ENCODE results near the gene DHRS13. TPM values are rescaled to one million over a fixed set of nuclear protein-coding genes. Genes with fewer than 3 reads are reported as not detected.
A peak's percentile ranks its signal among the peaks of the same experiment; 100 is the strongest.

DHRS13 gene
- total and polyA plus RNA-seq, 10 of the 15 experiments (the other 5 are each of a cell fraction or from before 2014, with no cell fraction given), result 0.18 to 55.2 (median 31.3) TPM; not detected in 1

DNA sequence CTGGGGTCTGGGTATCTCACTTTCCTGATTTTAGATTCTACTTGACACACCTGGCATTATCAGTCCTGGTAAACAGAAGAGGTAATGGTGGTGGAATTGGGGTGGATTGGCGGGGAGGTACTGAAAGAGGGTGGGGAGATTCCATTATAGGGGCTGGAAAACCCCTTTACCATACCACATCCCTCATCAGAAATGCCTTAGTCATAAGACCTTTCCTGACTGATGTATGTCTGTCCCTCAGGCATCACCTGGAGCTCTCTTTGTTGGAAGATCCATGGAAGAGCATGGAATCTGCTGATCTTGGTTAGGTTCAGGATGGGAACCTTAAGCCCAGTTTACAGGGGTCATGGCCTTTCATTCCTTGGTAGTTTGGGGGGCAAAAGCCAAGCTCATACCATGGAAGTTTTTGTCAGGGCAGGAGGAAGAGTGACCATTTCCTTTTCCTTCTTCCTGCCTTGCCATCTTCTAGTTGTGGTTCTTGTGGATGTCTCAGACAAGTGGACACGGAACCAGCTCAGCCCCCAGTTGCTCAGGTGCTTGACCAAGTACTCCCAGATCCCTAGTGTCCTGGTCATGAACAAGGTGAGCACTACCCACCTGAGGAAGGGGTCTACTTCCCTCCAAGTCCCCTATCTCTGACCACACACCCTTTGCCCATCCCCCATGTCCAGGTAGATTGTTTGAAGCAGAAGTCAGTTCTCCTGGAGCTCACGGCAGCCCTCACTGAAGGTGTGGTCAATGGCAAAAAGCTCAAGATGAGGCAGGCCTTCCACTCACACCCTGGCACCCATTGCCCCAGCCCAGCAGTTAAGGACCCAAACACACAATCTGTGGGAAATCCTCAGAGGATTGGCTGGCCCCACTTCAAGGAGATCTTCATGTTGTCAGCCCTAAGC is 44.7 kb downstream of the DHRS13 start (continued):
- TF ChIP-seq, protein P1, sequence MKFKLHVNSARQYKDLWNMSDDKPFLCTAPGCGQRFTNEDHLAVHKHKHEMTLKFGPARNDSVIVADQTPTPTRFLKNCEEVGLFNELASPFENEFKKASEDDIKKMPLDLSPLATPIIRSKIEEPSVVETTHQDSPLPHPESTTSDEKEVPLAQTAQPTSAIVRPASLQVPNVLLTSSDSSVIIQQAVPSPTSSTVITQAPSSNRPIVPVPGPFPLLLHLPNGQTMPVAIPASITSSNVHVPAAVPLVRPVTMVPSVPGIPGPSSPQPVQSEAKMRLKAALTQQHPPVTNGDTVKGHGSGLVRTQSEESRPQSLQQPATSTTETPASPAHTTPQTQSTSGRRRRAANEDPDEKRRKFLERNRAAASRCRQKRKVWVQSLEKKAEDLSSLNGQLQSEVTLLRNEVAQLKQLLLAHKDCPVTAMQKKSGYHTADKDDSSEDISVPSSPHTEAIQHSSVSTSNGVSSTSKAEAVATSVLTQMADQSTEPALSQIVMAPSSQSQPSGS (IDR thresholded peaks at IDR 0.05; ENCODE audit: low read length), result no peak
- TF ChIP-seq MTA3 (IDR thresholded peaks at IDR 0.05; ENCODE audit: borderline replicate concordance, low read length) (no peak), HDAC2 (IDR thresholded peaks at IDR 0.05) (no peak), RCOR1 (conservative IDR thresholded peaks at IDR 0.05; ENCODE audit: low read depth, low read length) (no peak), RELA (IDR thresholded peaks at IDR 0.05; ENCODE audit: borderline replicate concordance, partially characterized antibody) (peak; percentile 83), TBL1XR1 (IDR thresholded peaks at IDR 0.05; ENCODE audit: low read depth, low read length) (no peak), SREBF1 (IDR thresholded peaks at IDR 0.05; ENCODE audit: low read length) (no peak), TCF3 (IDR thresholded peaks at IDR 0.05; ENCODE audit: borderline replicate concordance, insufficient read depth, low read depth, low read length) (no peak), NFIC (IDR thresholded peaks at IDR 0.05; ENCODE audit: low read depth, low read length) (no peak; the same call in 1 of the 2 replicates), CHD1 (IDR thresholded peaks at IDR 0.05; ENCODE audit: low read depth, low read length) (no peak), YY1 (IDR thresholded peaks at IDR 0.05; ENCODE audit: low read depth, low read length) (no peak), FOS (IDR thresholded peaks at IDR 0.05; ENCODE audit: borderline replicate concordance, extremely low read depth, insufficient read length) (no peak)
- TF ChIP-seq, protein P2, sequence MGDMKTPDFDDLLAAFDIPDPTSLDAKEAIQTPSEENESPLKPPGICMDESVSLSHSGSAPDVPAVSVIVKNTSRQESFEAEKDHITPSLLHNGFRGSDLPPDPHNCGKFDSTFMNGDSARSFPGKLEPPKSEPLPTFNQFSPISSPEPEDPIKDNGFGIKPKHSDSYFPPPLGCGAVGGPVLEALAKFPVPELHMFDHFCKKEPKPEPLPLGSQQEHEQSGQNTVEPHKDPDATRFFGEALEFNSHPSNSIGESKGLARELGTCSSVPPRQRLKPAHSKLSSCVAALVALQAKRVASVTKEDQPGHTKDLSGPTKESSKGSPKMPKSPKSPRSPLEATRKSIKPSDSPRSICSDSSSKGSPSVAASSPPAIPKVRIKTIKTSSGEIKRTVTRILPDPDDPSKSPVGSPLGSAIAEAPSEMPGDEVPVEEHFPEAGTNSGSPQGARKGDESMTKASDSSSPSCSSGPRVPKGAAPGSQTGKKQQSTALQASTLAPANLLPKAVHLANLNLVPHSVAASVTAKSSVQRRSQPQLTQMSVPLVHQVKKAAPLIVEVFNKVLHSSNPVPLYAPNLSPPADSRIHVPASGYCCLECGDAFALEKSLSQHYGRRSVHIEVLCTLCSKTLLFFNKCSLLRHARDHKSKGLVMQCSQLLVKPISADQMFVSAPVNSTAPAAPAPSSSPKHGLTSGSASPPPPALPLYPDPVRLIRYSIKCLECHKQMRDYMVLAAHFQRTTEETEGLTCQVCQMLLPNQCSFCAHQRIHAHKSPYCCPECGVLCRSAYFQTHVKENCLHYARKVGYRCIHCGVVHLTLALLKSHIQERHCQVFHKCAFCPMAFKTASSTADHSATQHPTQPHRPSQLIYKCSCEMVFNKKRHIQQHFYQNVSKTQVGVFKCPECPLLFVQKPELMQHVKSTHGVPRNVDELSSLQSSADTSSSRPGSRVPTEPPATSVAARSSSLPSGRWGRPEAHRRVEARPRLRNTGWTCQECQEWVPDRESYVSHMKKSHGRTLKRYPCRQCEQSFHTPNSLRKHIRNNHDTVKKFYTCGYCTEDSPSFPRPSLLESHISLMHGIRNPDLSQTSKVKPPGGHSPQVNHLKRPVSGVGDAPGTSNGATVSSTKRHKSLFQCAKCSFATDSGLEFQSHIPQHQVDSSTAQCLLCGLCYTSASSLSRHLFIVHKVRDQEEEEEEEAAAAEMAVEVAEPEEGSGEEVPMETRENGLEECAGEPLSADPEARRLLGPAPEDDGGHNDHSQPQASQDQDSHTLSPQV (IDR thresholded peaks at IDR 0.05), result no peak
- TF ChIP-seq, protein P3, sequence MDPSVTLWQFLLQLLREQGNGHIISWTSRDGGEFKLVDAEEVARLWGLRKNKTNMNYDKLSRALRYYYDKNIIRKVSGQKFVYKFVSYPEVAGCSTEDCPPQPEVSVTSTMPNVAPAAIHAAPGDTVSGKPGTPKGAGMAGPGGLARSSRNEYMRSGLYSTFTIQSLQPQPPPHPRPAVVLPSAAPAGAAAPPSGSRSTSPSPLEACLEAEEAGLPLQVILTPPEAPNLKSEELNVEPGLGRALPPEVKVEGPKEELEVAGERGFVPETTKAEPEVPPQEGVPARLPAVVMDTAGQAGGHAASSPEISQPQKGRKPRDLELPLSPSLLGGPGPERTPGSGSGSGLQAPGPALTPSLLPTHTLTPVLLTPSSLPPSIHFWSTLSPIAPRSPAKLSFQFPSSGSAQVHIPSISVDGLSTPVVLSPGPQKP (IDR thresholded peaks at IDR 0.05; ENCODE audit: low read depth, low read length), result no peak
- TF ChIP-seq, protein P4, sequence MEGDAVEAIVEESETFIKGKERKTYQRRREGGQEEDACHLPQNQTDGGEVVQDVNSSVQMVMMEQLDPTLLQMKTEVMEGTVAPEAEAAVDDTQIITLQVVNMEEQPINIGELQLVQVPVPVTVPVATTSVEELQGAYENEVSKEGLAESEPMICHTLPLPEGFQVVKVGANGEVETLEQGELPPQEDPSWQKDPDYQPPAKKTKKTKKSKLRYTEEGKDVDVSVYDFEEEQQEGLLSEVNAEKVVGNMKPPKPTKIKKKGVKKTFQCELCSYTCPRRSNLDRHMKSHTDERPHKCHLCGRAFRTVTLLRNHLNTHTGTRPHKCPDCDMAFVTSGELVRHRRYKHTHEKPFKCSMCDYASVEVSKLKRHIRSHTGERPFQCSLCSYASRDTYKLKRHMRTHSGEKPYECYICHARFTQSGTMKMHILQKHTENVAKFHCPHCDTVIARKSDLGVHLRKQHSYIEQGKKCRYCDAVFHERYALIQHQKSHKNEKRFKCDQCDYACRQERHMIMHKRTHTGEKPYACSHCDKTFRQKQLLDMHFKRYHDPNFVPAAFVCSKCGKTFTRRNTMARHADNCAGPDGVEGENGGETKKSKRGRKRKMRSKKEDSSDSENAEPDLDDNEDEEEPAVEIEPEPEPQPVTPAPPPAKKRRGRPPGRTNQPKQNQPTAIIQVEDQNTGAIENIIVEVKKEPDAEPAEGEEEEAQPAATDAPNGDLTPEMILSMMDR (IDR thresholded peaks at IDR 0.05 in 2 of 3, conservative IDR thresholded peaks at IDR 0.05 in 1 of 3; ENCODE audit: control insufficient read depth in 2 of 3, extremely low read depth in 1 of 3, insufficient read depth in 1 of 3, low read depth in 3 of 3, low read length in 3 of 3), result no peak
- TF ChIP-seq, protein P5, sequence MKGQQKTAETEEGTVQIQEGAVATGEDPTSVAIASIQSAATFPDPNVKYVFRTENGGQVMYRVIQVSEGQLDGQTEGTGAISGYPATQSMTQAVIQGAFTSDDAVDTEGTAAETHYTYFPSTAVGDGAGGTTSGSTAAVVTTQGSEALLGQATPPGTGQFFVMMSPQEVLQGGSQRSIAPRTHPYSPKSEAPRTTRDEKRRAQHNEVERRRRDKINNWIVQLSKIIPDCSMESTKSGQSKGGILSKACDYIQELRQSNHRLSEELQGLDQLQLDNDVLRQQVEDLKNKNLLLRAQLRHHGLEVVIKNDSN (IDR thresholded peaks at IDR 0.05; ENCODE audit: borderline replicate concordance, extremely low read length, insufficient read depth, low read depth, low read length), result no peak

All from GM12878 (cell line).